Vagina (tissue), 2 donors: ENCODE data around the gene GABARAP. TPM values are rescaled to one million over a fixed set of nuclear protein-coding genes. Genes with fewer than 3 reads are reported as not detected.
A peak's percentile ranks its signal among the peaks of the same experiment; 100 is the strongest.

Experiments
- DNase-seq, 2 donors: peaks; one replicate each; pipeline ENCODE4 v3.0.0-alpha.2; 2017; ENCODE audit errors: extremely low spot score in 2 of 2
- H3K27ac ChIP-seq: fragments of 200-600 bp; sonication (generic); one replicate; pipeline ENCODE4 v1.5.1; 2019
- H3K27me3 ChIP-seq: fragments of 200-600 bp; sonication (generic); one replicate; pipeline ENCODE4 v1.5.1; 2019
- H3K36me3 ChIP-seq, 2 donors: fragments of 200-600 bp; sonication (generic); one replicate each; pipeline ENCODE4 v1.5.1; 2017 to 2019
- H3K4me1 ChIP-seq: fragments of 200-600 bp; sonication (generic); one replicate; pipeline ENCODE4 v1.5.1; 2019
- H3K4me3 ChIP-seq, 2 donors: fragments of 200-600 bp; sonication (generic); 1 replicate in 1 of 2; 2 replicates in 1 of 2; pipeline ENCODE4 v1.5.1; 2016 to 2019
- H3K9me3 ChIP-seq: fragments of 200-600 bp; sonication (generic); one replicate; pipeline ENCODE4 v1.5.1; 2019
- POLR2A ChIP-seq, 2 donors: fragments of 450-650 bp; IDR thresholded peaks; one replicate each; pipeline ENCODE4 v1.6.1; 2017; ENCODE audit warnings: antibody characterized with exemption in 2 of 2, mild to moderate bottlenecking in 2 of 2, moderate library complexity in 2 of 2
- POLR2AphosphoS5 ChIP-seq, 2 donors: sonication (generic); formaldehyde crosslinking; IDR thresholded peaks; one replicate each; pipeline ENCODE4 v1.9.0; 2017; ENCODE audit warnings: antibody characterized with exemption in 2 of 2, mild to moderate bottlenecking in 2 of 2, low read depth in 1 of 2; ENCODE audit not compliant: insufficient read depth in 1 of 2
- intact Hi-C: fragments of 100-400 bp; cut with DNase I; formaldehyde crosslinking; loops from one replicate; pipeline ENCODE4 v1.15.1; 2023
- total RNA-seq: library from RNA; depleted of rRNA; stranded (reverse); fragments of >200 nt; gene quantifications from one replicate; pipeline ENCODE4 v1.2.3, GENCODE V29; 2016
- TF ChIP-seq, protein P1 (sequence below), 3 experiments: fragments of 450-650 bp in 2 of 3; fragments of 200-600 bp in 1 of 3; sonication (generic) in 1 of 3; IDR thresholded peaks; one replicate each; pipeline ENCODE4 v1.5.1; 2017 to 2019; ENCODE audit warnings: antibody characterized with exemption in 3 of 3, mild to moderate bottlenecking in 2 of 3, moderate library complexity in 2 of 3

Gene GABARAP
- total RNA-seq, 1 donor from 2014 or later, result 395 TPM

DNA sequence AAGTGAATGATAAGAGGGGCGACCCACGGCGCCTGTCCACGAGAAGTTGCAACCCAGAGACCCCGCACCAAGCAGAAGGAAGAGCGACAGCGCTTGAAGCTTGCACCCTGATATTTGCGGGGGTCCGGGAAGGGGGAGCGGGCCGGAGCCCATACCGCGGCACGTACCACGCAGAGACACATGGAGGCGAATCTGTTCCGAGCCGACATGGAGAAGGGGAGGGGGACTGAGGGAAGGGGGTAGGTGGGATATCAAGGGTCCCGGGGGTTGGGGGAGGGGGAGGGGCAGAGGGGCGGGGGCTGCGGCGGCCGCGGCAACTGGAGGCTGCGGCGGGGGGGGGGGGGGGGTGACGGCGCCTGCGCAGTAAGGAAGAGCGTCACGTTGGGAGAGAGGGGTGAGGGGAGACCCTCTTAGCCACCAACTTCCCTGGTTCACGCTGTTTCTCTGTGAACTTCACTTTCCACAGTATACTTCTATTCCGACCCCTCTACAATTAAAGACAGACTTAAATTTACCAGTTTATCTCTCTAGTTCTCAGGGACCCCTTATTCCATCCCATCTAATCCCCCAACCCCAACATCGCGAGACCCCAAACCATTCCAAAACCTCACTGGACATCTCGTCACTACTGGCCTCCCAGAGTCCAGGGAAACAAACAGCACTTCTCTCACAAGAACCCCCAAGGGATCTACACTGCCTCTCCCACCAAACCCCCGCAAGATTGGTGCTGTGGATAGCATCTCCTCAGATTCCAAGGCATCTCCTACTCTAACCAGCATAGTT lies 30.6 kb downstream of the GABARAP start:
- no peak for TF ChIP-seq POLR2A (IDR thresholded peaks at IDR 0.05)
- no peak for TF ChIP-seq POLR2AphosphoS5 (IDR thresholded peaks at IDR 0.05; ENCODE audit: insufficient read depth in 1 of 2, low read depth in 1 of 2)
- TF ChIP-seq, protein P1, sequence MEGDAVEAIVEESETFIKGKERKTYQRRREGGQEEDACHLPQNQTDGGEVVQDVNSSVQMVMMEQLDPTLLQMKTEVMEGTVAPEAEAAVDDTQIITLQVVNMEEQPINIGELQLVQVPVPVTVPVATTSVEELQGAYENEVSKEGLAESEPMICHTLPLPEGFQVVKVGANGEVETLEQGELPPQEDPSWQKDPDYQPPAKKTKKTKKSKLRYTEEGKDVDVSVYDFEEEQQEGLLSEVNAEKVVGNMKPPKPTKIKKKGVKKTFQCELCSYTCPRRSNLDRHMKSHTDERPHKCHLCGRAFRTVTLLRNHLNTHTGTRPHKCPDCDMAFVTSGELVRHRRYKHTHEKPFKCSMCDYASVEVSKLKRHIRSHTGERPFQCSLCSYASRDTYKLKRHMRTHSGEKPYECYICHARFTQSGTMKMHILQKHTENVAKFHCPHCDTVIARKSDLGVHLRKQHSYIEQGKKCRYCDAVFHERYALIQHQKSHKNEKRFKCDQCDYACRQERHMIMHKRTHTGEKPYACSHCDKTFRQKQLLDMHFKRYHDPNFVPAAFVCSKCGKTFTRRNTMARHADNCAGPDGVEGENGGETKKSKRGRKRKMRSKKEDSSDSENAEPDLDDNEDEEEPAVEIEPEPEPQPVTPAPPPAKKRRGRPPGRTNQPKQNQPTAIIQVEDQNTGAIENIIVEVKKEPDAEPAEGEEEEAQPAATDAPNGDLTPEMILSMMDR (IDR thresholded peaks at IDR 0.05), result no peak
- H3K4me3 ChIP-seq, result peak overlapping the region; percentile 24 to 29
- intact Hi-C loops, result no loop called here
- no peak overlapping the region for H3K27ac ChIP-seq
- H3K9me3 ChIP-seq, result no peaks in the 10 kb centered on the region
- H3K4me1 ChIP-seq, result peaks cover 58% of the 10 kb centered on the region
- DNase-seq, result no peak
- H3K36me3 ChIP-seq, result no peaks in the 10 kb centered on the region
- no peaks in the 10 kb centered on the region for H3K27me3 ChIP-seq

GRCh38 chr17:7208754-7209460 lies 33.3 kb downstream of the GABARAP start:
- peak overlapping the region; percentile 57 for H3K27ac ChIP-seq
- H3K4me3 ChIP-seq, result no peak overlapping the region
- TF ChIP-seq POLR2AphosphoS5 (IDR thresholded peaks at IDR 0.05; ENCODE audit: insufficient read depth in 1 of 2, low read depth in 1 of 2) (no peak), POLR2A (IDR thresholded peaks at IDR 0.05) (no peak)
- TF ChIP-seq, protein P1 (IDR thresholded peaks at IDR 0.05), result no peak
- H3K4me1 ChIP-seq, result peaks cover 55% of the 10 kb centered on the region
- no peaks in the 10 kb centered on the region for H3K27me3 ChIP-seq
- no peaks in the 10 kb centered on the region for H3K36me3 ChIP-seq
- H3K9me3 ChIP-seq, result no peaks in the 10 kb centered on the region
- no peak for DNase-seq
- intact Hi-C loops, result no loop called here

DNA sequence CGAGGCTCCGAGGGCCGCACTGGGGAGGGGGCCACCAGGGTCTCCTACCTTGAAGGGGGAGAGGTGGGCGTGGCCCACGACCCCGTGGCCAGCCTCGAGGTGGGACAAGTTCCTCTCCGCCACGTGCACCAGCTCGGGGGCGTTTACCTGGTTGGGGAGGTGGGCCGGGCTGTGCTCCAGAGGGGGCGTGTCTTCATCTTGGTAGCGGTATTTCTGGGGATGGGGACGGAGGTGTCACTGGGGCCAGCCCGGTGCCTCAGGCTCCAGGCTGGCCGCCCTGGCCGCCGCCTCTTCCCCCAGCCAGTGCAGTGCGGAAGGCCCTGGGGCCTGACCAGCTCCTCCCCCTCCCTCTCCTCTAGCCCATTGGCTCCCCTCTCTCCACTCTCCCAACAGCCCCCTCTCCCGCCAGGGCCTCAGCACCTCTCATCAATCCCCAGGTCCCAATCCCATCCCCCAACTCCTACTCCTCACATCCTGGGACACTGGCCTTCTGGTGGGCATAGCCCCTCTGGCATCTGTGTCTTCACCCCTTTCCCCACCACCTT lies 34.1 kb downstream of the GABARAP start:
- no peaks in the 10 kb centered on the region for H3K9me3 ChIP-seq
- no peaks in the 10 kb centered on the region for H3K27me3 ChIP-seq
- peaks cover 52% of the 10 kb centered on the region for H3K4me1 ChIP-seq
- peak overlapping the region; percentile 57 for H3K27ac ChIP-seq
- intact Hi-C loops, result no loop called here
- TF ChIP-seq POLR2A (IDR thresholded peaks at IDR 0.05), result no peak
- TF ChIP-seq, protein P1 (IDR thresholded peaks at IDR 0.05), result no peak
- DNase-seq, result no peak
- H3K36me3 ChIP-seq, result peaks cover 0 to 7% of the 10 kb centered on the region in 2 donors
- peak overlapping the region in 1 of 2 donors; percentile 21 for H3K4me3 ChIP-seq

- DNase-seq, result no peak
- intact Hi-C loops, result no loop called here
- peak overlapping the region; percentile 57 for H3K27ac ChIP-seq
These were observed 34.9 kb downstream of the GABARAP start for GRCh38 chr17:7207120-7208001.

More at GRCh38 chr17:7207120-7208001, 34.9 kb downstream of the GABARAP start:
- Histone ChIP-seq H3K4me1 (peaks cover 52% of the 10 kb centered on the region), H3K36me3 (peaks cover 0 to 14% of the 10 kb centered on the region in 2 donors), H3K4me3 (peak overlapping the region in 1 of 2 donors; percentile 21), H3K27me3 (no peaks in the 10 kb centered on the region), H3K9me3 (no peaks in the 10 kb centered on the region)
- TF ChIP-seq POLR2A (IDR thresholded peaks at IDR 0.05) (no peak), POLR2AphosphoS5 (IDR thresholded peaks at IDR 0.05; ENCODE audit: insufficient read depth in 1 of 2, low read depth in 1 of 2) (no peak)
- TF ChIP-seq, protein P1 (IDR thresholded peaks at IDR 0.05), result no peak
